Erythroblast (primary cell): Measurements from ENCODE around the gene NLGN1.

Source experiments
- GATA1 ChIP-seq: IDR thresholded peaks from 2 replicates; pipeline ENCODE4 v1.6.1; 2011; ENCODE audit warnings: low read depth, mild to moderate bottlenecking, control low read depth, low read length, moderate library complexity
- POLR2A ChIP-seq: IDR thresholded peaks from 2 replicates; pipeline ENCODE4 v1.6.1; 2011; ENCODE audit warnings: mild to moderate bottlenecking, low read length

- TF ChIP-seq POLR2A (no peak), GATA1 (no peak)
These were observed 495.5 kb downstream of the NLGN1 start for GRCh38 chr3:173893066-173893465.
